GM08714 (cell line): Measurements from ENCODE around the gene MARCHF5.
A peak's percentile ranks its signal among the peaks of the same experiment; 100 is the strongest.

Experiments
- H3K4me3 ChIP-seq: fragments of 200-500 bp; sonication (Bioruptor generic); 2 replicates; pipeline ENCODE4 v1.5.1; 2014; ENCODE audit warnings: mild to moderate bottlenecking, low read length, inconsistent platforms
- ZNF274 ChIP-seq: IDR thresholded peaks from 2 replicates; pipeline ENCODE4 v1.6.1; 2012; ENCODE audit warnings: mild to moderate bottlenecking, low read depth, low read length

The MARCHF5 gene

DNA sequence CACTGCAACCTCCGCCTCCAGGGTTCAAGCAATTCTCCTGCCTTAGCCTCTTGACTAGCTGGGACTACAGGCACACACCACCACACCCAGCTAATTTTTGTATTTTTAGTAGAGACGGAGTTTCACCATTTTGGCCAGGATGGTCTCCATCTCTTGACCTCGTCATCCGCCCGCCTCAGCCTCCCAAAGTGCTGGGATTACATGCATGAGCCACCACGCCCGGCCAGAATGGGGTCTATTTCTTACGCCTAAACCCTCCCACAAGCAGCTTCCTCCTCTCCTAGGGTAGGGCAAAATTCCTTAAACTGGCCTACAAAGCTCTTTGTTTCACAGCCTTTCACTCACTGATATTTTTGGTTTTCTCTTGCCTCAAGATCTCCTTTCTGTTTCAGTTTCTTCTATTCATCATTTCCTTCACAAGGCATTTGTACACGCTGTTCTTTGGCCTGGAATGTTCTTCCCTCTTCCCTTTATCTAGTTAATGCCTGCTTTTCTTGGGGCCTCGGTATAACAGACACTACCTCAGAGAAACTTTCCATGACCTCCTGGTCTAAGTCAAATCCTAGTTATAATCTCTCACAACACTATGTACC is 6.8 kb upstream of the MARCHF5 start:
- no peak overlapping the region for H3K4me3 ChIP-seq
- TF ChIP-seq ZNF274: no peak

DNA sequence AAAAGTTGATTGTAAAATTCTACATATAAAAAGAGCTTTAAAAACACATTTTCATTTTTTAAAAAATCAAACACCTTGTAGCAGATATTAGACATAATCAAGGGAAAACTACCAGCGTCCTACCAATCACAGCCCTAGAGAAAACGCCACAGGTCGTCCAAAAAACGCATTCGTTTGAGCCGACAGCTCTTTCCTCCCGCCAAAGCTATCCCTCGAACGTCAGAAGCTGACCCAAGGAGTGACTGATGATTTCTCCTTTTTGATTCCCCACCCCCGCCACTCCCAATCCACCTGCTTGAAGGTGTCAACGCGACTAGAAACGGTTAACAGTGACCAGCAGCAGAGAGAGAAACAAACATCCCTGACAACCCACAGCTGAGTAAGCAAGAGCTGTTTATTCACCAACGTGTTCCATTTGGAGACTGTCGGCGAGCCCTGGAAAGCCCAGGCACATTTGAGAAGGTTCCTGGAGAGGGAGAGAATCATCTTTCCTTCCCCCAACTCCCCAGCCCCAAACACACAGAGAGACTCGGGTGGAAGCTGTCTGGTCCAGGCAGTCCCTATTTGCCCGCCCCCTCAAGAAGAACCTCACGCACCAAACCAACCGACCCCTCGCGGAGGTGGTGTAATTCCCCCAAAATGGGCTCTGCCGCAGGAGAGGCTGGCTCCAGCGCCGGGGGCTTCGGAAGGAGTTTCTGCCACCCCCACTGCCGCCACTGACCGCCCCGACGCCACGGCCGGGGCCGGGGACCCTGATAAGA is 711 bp upstream of the MARCHF5 start:
- no peak for TF ChIP-seq ZNF274
- H3K4me3 ChIP-seq: peak overlapping the region; percentile 99

DNA sequence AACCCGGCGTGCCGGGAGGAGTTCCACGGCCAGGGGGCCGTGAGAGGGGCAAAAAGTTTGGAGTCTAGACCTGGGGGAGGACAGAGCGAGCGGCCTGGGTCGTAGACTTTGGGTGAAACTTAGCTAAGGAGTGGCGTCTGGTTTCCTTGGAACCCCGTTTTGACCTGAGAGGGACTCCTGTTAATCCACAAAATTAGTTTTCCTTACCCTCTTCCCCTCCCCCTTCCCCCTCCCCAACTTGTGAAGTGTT is 574 bp downstream of the MARCHF5 start:
- peak overlapping the region; percentile 99 for H3K4me3 ChIP-seq
- no peak for TF ChIP-seq ZNF274

DNA sequence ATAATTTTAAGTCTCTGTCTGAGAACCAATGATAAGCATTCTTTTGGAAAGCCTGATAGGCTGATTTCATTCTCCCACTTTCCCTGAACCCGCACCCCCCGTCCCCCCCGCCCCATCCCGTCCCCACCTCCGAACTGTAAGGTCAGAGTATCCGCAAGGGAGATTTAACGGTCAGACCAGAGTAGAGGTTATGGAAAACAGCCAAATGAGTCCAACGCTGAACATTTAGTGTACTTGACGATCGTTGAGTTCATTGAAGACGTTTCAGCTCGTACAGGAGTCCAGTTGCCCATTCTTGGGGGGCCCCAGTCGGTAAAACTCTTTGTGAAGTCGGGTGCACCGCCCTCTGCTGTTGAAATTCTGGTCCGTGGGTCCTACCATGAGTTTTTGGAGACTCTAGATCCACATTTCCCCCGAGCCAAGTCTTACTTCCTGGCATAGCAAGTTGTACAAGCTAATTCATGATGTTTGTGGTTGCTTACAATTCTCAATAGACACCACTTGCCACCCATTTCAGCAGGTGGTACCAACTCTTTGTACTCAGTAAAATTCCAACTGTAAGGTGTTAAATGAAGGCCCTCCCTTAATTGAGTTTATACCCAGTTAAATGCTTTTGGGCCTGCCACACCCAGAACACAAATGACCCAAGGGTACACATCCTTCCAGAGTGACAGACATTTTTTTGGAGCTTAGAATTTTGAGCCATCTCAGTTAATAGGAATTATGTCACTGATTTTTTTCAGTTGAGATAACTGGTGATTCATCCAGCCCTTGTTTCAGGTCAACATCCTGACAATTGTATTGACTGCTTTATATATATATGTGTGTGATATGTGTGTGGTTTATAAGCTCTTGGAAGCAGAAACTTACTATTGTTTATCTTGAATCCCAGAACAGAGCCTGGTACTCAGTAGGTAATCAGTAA is 1.2 kb downstream of the MARCHF5 start:
- peak overlapping the region; percentile 99 for H3K4me3 ChIP-seq
- TF ChIP-seq ZNF274: no peak

DNA sequence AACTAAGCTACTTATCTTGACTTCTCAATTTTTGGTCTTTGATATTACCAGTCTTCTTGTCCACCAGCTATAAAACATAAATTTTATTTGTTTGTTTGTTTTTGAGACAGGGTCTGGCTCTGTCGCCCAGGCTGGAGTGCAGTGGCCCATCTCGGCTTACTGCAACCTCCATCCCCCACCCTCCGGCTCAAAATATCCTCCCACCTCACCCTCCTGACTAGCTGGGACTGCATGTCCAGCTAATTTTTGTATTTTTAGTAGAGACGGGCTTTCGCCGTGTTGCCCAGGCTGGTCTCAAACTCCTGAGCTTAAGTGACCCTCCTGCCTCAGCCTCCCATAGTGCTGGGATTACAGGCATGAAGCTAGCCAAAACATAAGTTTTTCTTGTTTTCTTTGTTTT is 7.5 kb downstream of the MARCHF5 start:
- no peak overlapping the region for H3K4me3 ChIP-seq
- no peak for TF ChIP-seq ZNF274

DNA sequence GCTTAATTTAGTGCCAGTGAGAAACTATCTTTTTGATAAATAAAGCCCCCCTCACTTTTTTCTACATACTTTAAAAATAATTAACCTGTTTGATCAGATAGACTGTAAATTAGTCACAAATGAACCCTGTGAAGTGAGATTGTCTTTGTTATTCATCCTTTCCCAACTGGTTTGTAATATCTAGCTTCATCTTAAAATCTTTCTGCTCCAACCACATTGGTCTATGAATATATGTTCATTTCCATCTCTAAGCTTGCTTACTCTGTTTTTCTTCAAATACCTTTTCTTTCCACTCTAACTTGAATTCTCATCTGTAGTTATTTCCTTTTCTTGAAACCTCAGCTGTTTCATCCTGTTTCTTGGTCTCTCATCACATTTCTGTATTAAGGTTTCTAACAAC is 12.1 kb downstream of the MARCHF5 start:
- no peak overlapping the region for H3K4me3 ChIP-seq
- no peak for TF ChIP-seq ZNF274

DNA sequence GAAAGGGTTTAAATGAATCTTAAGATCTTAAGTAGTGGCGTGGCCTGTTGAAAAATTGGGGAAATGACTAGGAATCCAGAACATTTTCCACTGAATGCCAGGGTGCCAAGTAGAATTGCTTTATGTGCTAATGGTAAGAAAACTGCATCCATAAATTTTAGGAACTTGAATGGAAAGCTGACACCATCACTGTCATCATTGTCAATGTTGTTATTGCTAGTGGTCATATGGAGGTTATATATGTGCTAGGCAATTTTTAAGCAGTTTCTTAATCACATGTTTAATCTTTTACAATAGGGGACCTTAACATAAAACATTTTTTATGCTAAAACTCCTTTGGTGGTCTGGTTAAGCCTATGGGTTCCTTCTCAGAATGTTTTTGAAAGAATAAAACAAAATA is 13.1 kb downstream of the MARCHF5 start:
- no peak for TF ChIP-seq ZNF274
- H3K4me3 ChIP-seq: no peak overlapping the region

DNA sequence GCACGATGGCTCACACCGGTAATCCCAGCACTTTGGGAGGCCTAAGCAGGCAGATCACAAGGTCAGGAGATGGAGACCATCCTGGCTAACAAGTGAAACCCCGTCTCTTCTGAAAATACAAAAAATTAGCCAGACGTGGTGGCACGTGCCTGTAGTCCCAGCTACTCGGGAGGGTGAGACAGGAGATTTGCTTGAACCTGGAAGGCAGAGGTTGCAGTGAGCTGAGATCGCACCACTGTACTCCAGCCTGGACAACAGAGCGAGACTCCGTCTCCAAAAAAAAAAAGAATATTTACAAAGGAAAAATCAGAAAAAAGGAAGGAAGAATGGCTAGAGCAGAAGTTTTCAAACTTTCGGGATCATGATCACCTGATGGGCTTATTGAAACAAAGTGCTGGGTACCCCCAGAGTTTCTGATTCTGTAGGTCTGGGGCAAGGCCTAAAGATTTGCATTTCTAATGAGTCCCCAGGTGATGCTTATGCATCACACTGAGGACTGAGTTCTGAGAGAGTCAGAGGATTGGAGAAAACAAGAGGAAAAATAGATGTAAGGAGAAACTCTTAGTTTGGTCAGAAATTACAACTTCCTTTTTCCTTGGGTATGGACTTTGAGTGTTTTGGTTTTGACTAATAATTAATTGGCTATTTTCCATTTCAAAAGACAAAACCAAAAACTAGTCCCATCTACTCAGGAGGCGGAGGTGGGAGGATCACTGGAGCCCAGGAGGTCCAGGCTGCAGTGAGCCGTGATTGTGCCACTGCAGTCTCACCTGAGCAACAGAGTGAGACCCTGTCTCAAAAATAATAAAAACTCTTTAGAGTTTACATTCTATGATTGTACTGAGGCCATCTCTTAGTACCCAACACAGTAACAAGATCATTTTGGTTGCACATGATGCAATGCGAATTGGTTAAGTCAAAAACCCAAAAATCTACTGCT is 14.4 kb downstream of the MARCHF5 start:
- H3K4me3 ChIP-seq: no peak overlapping the region
- TF ChIP-seq ZNF274: no peak

DNA sequence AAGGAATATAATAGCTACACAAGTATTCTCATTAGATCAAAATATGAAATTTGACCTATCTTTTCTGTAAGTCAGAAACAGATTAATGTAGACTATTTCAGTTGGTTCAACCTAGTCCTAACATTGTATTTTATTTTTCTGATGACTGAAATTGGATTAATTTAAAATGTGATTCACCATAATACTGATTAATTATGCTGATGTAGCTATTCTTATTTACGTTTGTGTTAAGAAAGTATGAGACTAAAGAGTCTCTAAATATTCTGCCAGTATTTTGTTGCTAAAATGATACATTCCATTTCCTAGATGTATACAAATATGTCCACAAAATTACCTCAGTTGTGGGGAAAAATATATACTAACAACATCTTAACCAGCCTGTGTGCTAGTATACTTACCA is 18.3 kb downstream of the MARCHF5 start:
- no peak overlapping the region for H3K4me3 ChIP-seq
- no peak for TF ChIP-seq ZNF274

DNA sequence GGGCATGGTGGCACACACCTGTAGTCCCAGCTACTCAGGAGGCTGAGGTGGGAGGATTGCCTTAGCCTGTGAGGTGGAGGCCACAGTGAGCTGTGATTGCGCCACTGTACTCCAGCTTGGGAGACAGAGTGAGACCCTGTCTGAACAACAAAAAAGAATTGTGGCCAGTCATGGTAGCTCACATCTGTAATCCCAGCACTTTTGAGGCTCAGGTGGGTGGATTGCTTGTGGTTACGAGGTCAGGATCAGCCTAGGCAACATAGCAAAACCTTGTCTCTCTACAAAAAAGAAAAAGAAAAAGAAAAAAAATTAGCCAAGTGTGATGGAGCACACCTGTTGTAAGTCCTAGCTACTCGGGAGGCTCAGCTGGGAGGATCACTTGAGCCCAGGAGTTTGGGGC is 22.8 kb downstream of the MARCHF5 start:
- no peak overlapping the region for H3K4me3 ChIP-seq
- TF ChIP-seq ZNF274: no peak

DNA sequence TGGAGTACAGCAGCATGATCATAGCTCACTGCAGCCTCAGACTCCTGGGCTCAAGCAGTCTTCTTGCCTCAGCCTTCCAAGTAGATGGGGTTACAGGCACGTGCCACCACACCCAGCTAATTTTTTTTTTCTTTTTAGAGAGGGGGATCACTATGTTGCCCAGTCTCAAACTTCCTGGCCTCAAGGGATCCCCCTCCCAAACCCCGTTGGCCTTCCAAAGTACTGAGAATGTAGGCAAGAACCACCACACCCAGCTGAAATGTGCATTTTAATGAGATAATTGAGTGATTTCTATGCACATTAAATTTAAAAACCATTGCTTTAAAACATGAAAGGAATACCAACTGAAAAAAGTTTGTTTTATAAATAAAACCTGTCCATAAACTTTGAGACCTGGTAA is 25.6 kb downstream of the MARCHF5 start:
- no peak overlapping the region for H3K4me3 ChIP-seq
- TF ChIP-seq ZNF274: no peak

DNA sequence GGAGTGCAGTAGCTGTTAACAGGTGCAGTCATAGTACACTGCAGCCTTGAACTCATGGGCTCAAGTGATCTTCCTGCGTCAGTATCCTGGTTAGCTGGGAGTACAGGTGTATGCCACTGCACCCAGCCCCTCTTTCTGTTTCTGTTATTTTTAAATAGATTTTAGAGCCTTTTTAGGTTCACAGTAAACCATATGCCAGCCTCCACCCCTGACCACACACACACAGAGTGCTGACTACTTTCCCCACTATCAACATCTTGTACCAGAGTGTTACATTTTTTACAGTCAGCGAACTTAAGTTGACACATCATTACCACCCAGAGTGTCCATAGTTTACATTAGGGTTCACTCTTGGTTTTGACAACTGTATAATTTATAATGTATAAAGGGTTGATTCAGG is 32.1 kb downstream of the MARCHF5 start:
- no peak overlapping the region for H3K4me3 ChIP-seq
- no peak for TF ChIP-seq ZNF274

DNA sequence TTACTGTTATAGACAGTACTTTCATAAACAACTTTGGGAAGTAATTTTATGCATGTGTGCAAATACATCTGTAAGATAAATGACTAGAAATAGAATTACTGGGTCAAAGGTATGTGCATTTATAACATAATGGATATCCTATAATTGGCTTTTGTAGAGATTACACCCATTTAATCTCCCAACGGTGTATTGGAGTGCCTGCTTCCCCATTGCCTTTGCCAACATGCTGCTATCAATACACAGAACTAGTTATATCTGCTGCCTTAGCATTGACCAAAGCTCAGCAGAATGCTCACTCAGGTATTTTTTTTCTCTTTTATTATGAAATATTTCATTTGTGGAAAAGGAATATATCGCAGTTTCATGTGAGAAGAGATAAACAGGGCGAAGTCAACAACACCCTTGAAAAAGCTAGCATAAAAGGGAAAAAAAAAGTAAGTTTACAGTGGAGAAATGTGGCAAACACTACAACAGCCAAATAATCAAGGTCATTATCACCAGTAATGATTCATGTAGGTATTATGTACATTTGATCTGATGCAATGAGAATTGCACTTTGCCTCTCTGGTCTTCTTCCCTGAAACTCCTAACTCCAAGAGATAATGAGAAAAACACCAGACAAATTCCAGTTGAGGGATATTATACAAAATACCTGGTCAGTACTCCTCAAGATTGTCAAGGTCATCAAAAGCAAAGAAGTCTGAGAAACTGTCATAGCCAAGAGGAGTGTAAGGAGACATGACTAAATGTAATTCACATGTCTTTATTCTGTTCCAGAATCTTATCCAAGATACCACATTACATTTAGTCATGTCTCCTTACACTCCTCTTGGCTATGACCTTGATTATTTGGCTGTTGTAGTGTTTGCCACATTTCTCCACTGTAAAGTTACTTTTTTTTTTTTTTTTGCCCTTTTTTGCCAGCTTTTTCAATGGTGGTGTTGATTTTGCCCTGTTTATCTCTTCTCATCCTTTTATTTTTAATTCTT is 36.8 kb downstream of the MARCHF5 start:
- no peak overlapping the region for H3K4me3 ChIP-seq
- no peak for TF ChIP-seq ZNF274
